HepG2 (cell line): ENCODE data around the gene TXN.

Source experiments
- CERS6 ChIP-seq: sonication (generic); formaldehyde crosslinking; IDR thresholded peaks from 2 replicates; pipeline ENCODE4 v1.5.0; 2020; ENCODE audit warnings: missing genetic modification reagents
- CTCF ChIP-seq: sonication (generic); formaldehyde crosslinking; IDR thresholded peaks from 2 replicates; pipeline ENCODE4 v1.5.0; 2020; ENCODE audit warnings: mild to moderate bottlenecking, missing genetic modification reagents, moderate library complexity
- SMARCC2 ChIP-seq: fragments of 450-650 bp; IDR thresholded peaks from 2 replicates; pipeline ENCODE4 v1.6.1; 2017; ENCODE audit warnings: antibody characterized with exemption, mild to moderate bottlenecking
- ZNF274 ChIP-seq: sonication (generic); formaldehyde crosslinking; IDR thresholded peaks from 2 replicates; pipeline ENCODE4 v1.5.1; 2020; ENCODE audit warnings: mild to moderate bottlenecking, missing genetic modification reagents

GRCh38 chr9:110217656-110218099, 38.6 kb downstream of the TXN start:
- TF ChIP-seq ZNF274 (CRISPR knock-in tag), result no peak
- TF ChIP-seq CTCF, result peak; percentile 71
- TF ChIP-seq CERS6, result no peak
- TF ChIP-seq SMARCC2, result no peak
